ENCODE data around the gene GDNF.

DNA sequence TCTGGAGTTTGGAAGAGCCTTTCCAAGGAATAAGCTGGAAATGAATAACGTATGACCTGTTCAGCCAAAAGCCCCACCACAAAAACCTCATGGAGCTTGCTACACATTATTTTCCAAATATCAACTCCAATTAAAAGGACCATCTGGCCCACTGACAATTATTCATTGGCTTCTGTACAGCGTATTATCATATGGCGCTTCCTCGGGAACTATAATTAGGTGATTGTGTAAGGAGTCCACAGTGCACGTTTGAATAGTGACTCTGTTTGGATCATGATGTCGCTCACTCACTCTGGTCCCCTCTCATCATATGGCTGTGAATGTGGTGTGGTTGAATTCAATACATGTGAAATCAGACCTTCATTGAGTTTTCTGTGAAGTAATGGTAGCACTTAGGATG is 52.1 kb downstream of the GDNF start:
- TF ChIP-seq SIN3A (IDR thresholded peaks at IDR 0.05; ENCODE audit: borderline replicate concordance, insufficient read depth, low read depth, low read length), result no peak
- TF ChIP-seq, protein P1, sequence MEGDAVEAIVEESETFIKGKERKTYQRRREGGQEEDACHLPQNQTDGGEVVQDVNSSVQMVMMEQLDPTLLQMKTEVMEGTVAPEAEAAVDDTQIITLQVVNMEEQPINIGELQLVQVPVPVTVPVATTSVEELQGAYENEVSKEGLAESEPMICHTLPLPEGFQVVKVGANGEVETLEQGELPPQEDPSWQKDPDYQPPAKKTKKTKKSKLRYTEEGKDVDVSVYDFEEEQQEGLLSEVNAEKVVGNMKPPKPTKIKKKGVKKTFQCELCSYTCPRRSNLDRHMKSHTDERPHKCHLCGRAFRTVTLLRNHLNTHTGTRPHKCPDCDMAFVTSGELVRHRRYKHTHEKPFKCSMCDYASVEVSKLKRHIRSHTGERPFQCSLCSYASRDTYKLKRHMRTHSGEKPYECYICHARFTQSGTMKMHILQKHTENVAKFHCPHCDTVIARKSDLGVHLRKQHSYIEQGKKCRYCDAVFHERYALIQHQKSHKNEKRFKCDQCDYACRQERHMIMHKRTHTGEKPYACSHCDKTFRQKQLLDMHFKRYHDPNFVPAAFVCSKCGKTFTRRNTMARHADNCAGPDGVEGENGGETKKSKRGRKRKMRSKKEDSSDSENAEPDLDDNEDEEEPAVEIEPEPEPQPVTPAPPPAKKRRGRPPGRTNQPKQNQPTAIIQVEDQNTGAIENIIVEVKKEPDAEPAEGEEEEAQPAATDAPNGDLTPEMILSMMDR (IDR thresholded peaks at IDR 0.05), result no peak

All from Panc1 (cell line).